Choroid plexus epithelial cell (primary cell): ENCODE measurements around the gene DHPS.

ENCODE experiments used
- DNase-seq: peaks from one replicate; pipeline ENCODE4 v3.0.0-alpha.2; 2010; ENCODE audit warnings: low read depth
- H3K4me3 ChIP-seq: 2 replicates; pipeline ENCODE4 v1.5.1; 2011; ENCODE audit warnings: low read depth, mild to moderate bottlenecking, control low read depth, low read length, moderate library complexity
- CTCF ChIP-seq: conservative IDR thresholded peaks from 2 replicates; pipeline ENCODE4 v1.5.1; 2011; ENCODE audit warnings: low read depth, mild to moderate bottlenecking, control low read depth, inconsistent platforms, low read length, moderate library complexity

Gene DHPS

GRCh38 chr19:12665671-12666264 is 15.9 kb downstream of the DHPS start:
- TF ChIP-seq CTCF = no peak
- no peak for DNase-seq
- H3K4me3 ChIP-seq = peak overlapping the region; percentile 84

- no peak for DNase-seq
- no peak for TF ChIP-seq CTCF
- H3K4me3 ChIP-seq = no peak overlapping the region
Measured at GRCh38 chr19:12665281-12665573, 16.5 kb downstream of the DHPS start.

- DNase-seq = no peak
- no peak overlapping the region for H3K4me3 ChIP-seq
- TF ChIP-seq CTCF = no peak
Measured at GRCh38 chr19:12664406-12665280, 17.0 kb downstream of the DHPS start.

- TF ChIP-seq CTCF = no peak
- no peak for DNase-seq
- H3K4me3 ChIP-seq = no peak overlapping the region
Measured at GRCh38 chr19:12660980-12661379, 20.7 kb downstream of the DHPS start.

GRCh38 chr19:12657966-12658365 is 23.7 kb downstream of the DHPS start:
- H3K4me3 ChIP-seq = no peak overlapping the region
- DNase-seq = no peak
- peak; percentile 3 for TF ChIP-seq CTCF

- TF ChIP-seq CTCF = peak; percentile 18
- H3K4me3 ChIP-seq = no peak overlapping the region
- DNase-seq = no peak
Measured at GRCh38 chr19:12656899-12657571, 24.6 kb downstream of the DHPS start.

GRCh38 chr19:12655546-12655945 is 26.1 kb downstream of the DHPS start:
- H3K4me3 ChIP-seq = no peak overlapping the region
- no peak for DNase-seq
- TF ChIP-seq CTCF = no peak
